Measurements from ENCODE around the gene PARD6G.

DNA sequence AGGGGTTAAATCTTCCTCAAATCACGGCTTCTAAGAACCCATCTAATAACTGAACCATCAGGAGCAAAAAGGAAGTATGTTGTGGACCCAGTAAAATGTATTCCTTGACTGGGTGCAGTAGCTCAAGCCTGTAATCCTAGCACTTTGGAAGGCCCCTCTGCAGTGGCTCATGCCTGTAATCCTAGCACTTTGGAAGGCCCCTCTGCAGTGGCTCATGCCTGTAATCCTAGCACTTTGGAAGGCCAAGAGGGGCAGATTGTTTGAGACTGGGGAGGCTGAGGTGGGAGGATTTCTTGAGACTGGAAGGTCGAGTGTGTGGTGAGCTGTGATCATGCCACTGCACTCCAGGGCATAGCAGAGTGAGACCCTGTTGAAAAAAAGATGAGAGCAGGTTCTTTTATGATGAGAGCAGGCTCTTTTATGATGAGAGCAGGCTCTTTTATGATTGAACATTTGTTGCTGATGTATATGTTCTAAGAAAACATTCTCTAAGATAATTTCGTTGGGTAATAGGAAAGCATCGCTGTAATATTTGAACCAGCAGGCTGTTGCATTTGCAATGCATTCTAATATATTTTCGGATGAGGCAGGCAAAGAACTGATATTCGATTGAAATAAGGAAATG is 3.5 kb upstream of the PARD6G start:
- TF ChIP-seq, protein P1, sequence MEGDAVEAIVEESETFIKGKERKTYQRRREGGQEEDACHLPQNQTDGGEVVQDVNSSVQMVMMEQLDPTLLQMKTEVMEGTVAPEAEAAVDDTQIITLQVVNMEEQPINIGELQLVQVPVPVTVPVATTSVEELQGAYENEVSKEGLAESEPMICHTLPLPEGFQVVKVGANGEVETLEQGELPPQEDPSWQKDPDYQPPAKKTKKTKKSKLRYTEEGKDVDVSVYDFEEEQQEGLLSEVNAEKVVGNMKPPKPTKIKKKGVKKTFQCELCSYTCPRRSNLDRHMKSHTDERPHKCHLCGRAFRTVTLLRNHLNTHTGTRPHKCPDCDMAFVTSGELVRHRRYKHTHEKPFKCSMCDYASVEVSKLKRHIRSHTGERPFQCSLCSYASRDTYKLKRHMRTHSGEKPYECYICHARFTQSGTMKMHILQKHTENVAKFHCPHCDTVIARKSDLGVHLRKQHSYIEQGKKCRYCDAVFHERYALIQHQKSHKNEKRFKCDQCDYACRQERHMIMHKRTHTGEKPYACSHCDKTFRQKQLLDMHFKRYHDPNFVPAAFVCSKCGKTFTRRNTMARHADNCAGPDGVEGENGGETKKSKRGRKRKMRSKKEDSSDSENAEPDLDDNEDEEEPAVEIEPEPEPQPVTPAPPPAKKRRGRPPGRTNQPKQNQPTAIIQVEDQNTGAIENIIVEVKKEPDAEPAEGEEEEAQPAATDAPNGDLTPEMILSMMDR (IDR thresholded peaks at IDR 0.05), result no peak
- TF ChIP-seq EZH2phosphoT487 (IDR thresholded peaks at IDR 0.05) (no peak), EZH2 (IDR thresholded peaks at IDR 0.05) (no peak)

All from neural progenitor cell (in vitro differentiated cells).